ENCODE data around the gene VAMP3.

Gene VAMP3

DNA sequence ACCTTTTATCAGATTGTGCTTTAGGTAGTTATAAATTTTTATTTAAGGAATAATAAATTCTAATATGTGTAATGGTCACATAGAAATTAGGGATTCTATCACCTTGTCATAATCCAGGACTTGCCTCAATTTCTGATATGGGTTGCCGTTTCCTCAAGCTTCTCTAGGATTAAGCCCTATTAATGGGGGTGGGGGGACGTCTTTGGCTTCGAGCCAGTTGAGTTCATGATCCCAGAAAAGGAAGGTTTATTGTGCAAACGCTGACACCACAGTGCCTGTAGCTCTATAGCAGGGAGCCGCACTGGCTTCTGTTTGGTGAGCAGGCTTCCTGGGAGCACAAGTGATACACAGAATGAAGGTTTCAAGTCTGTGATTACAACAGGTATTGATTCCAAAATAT lies 22.0 kb upstream of the VAMP3 start:
- no peak for TF ChIP-seq ZFX (IDR thresholded peaks at IDR 0.05)
- TF ChIP-seq, protein P1, sequence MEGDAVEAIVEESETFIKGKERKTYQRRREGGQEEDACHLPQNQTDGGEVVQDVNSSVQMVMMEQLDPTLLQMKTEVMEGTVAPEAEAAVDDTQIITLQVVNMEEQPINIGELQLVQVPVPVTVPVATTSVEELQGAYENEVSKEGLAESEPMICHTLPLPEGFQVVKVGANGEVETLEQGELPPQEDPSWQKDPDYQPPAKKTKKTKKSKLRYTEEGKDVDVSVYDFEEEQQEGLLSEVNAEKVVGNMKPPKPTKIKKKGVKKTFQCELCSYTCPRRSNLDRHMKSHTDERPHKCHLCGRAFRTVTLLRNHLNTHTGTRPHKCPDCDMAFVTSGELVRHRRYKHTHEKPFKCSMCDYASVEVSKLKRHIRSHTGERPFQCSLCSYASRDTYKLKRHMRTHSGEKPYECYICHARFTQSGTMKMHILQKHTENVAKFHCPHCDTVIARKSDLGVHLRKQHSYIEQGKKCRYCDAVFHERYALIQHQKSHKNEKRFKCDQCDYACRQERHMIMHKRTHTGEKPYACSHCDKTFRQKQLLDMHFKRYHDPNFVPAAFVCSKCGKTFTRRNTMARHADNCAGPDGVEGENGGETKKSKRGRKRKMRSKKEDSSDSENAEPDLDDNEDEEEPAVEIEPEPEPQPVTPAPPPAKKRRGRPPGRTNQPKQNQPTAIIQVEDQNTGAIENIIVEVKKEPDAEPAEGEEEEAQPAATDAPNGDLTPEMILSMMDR (conservative IDR thresholded peaks at IDR 0.05): no peak
- H3K27ac ChIP-seq: no peak overlapping the region

DNA sequence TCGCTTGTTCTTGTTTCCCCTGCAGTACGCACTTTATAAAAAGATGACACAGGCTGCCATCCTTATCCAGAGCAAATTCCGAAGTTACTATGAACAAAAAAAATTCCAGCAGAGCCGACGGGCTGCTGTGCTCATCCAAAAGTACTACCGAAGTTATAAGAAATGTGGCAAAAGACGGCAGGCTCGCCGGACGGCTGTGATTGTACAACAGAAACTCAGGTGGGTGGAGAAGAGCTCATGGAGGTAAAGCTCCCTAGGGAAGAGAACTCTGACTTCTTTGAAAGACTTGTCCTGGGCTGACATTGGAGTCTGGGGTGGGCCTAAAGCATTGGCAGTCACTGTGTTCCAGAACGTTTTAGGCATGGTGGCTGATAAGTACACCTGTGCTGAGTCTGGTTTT lies 19.9 kb upstream of the VAMP3 start:
- TF ChIP-seq ZFX (IDR thresholded peaks at IDR 0.05): no peak
- TF ChIP-seq, protein P1 (conservative IDR thresholded peaks at IDR 0.05): no peak
- H3K27ac ChIP-seq: no peak overlapping the region

DNA sequence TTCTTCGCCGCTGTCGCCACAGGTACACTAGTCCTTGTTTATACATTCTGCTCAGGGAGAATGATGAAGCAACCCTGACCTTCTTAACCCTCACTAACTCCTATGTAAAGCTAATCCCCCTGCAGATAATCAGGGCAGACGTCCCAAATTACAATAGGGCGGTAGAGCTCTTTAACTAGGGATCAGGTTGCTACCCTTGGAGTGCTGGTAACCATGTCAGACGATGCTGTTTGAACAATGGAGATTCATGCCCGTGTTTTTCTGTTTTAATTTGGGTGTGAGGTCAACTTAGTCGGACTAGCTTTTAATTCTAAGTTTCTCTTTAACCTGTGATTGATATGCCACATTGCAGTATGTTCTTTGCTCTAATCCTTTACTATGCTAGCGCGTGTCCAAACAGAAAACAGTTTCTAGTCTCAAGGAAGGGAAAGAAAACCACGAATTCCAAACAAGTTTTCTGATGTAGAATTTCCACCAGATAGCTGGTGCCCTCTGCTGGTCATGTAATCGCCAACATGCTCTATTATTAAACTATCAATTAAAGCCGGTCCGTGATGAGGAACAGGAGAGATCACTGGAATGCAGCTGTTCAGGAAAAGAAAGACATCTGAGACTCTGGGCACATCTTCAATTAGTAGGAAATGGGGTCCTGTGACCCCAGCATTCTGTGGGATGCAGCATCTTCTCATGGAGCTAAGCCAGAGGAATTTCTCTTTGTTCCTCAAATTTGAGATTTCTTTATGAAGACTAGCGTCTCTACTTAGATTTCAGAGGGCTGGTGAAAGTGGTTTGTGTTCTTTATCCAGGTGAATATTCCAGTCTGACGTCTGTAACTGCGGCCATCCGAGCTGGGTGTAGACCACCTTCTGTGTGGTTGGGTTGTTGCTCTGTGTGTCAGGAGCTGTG lies 18.3 kb upstream of the VAMP3 start:
- H3K27ac ChIP-seq: no peak overlapping the region

DNA sequence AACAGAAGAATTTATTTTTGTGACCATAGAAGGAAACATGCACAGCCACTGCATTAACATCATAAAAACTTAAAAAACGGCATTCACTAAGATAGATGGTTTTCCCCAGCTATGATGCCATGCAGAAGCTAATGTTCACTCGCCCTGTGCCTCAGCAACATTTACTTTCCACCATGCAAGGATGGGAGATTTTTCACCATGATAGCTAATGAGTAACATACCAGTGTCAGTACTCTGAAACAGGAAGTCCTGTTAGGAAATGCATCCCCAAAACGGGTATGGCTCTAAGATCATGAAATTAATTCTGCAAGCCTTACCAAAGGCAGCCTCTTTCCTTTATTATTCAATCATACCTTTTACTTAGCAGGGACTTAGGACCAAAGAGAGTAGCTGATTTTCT lies 17.5 kb upstream of the VAMP3 start:
- no peak overlapping the region for H3K27ac ChIP-seq
- TF ChIP-seq ZFX (IDR thresholded peaks at IDR 0.05): no peak
- TF ChIP-seq, protein P1 (conservative IDR thresholded peaks at IDR 0.05): no peak

More for the DNA sequence above, 18.3 kb upstream of the VAMP3 start:
- TF ChIP-seq ZFX (IDR thresholded peaks at IDR 0.05): no peak
- TF ChIP-seq, protein P1 (conservative IDR thresholded peaks at IDR 0.05): peak; percentile 92

DNA sequence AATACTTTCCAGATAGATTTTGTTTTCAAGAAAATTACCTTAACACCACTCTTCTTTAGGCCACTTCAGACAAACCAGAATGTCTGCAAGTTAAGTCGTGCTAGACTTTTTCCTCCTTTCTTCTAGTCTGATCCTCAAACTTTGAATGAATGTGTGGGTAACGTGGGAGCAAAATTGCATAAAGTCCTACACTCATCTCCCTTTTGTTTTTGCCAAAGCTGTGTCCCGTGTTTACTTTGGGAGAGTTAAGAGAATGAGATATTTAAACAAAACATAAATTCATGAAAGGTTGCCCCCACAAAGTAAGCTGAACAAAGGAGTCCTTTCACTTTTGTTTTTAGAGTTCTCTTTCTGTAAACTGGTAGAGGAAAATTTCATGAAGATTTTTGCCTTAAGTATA lies 16.9 kb upstream of the VAMP3 start:
- H3K27ac ChIP-seq: no peak overlapping the region
- TF ChIP-seq ZFX (IDR thresholded peaks at IDR 0.05): no peak
- TF ChIP-seq, protein P1 (conservative IDR thresholded peaks at IDR 0.05): no peak

DNA sequence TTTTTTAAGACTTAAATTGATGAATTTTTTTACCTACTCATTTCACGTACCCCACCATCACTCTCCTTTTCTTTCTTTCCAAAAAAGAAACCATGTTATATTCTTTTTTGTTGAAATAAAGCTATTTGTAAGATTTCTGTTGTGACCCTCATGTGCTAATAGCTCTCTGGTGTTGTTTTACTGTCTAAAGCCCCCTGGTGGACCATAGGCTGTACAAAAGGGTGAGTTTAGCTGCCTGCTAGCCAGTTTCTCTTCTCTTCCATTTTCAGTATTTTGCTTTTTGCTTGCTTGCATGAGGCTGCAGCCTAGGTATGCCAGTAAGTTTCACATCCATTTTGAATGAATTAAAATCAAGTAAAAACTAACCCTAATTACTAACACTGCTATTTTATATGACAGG lies 15.6 kb upstream of the VAMP3 start:
- no peak overlapping the region for H3K27ac ChIP-seq
- no peak for TF ChIP-seq ZFX (IDR thresholded peaks at IDR 0.05)
- TF ChIP-seq, protein P1 (conservative IDR thresholded peaks at IDR 0.05): peak; percentile 26

DNA sequence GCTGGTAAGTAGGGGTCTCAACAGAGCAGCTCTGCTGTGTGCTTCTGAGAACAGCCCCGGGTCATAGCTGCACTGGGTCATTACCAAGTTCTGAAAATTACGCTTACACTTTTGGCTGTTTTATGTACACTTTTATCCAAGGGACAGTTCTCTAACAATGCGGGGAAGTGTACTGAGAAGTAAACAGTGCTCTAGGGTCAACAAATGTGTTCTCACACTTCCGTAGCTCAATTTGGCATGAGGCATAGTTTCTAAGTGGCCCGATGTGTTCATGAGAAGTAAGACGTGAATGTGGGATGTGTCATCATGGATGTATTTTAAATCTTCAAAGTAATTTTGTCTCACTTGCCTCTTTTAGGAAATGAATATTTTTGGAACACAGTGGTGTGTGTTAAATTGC lies 10.9 kb upstream of the VAMP3 start:
- no peak for TF ChIP-seq ZFX (IDR thresholded peaks at IDR 0.05)
- TF ChIP-seq, protein P1 (conservative IDR thresholded peaks at IDR 0.05): no peak
- no peak overlapping the region for H3K27ac ChIP-seq

Data from C4-2B (cell line).